HG02884 (cell line): ENCODE results near the gene MROH2A.
"Not testable (repeated sequence)": the region's sequence is repeated elsewhere in the genome, so short reads cannot be mapped to it uniquely, and the experiment has no call there.

Source experiments
- ATAC-seq: cut with Tn5 transposase; IDR thresholded peaks from one replicate; pipeline ENCODE4 v1.9.1; 2021; ENCODE audit warnings: mild to moderate bottlenecking, moderate library complexity; ENCODE audit not compliant: unreplicated experiment

The MROH2A gene

GRCh38 chr2:233853353-233853752 lies 75.2 kb downstream of the MROH2A start:
- ATAC-seq: no peak

- ATAC-seq: no peak
Observed at GRCh38 chr2:233853883-233854240, 75.7 kb downstream of the MROH2A start.

- peak; percentile 99 for ATAC-seq
Observed at GRCh38 chr2:233854241-233854981, 76.3 kb downstream of the MROH2A start, which contains the start of gene HJURP. HJURP (minus strand) TSS chr2:233854535; CDS start chr2:233854500, 35 bp downstream.

GRCh38 chr2:233855345-233855744 lies 77.2 kb downstream of the MROH2A start:
- ATAC-seq: no peak

- ATAC-seq: no peak
Observed at GRCh38 chr2:233856184-233856583, 78.1 kb downstream of the MROH2A start.

- no peak for ATAC-seq
Observed at GRCh38 chr2:233857511-233858141, 79.5 kb downstream of the MROH2A start.

- no peak for ATAC-seq
Observed at GRCh38 chr2:233858331-233858730, 80.2 kb downstream of the MROH2A start.

GRCh38 chr2:233862261-233862768 lies 84.2 kb downstream of the MROH2A start:
- no peak for ATAC-seq

- ATAC-seq: no peak
Observed at GRCh38 chr2:233865838-233866237, 87.7 kb downstream of the MROH2A start.

GRCh38 chr2:233866479-233866878 lies 88.3 kb downstream of the MROH2A start:
- no peak for ATAC-seq

- no peak for ATAC-seq
Observed at GRCh38 chr2:233867993-233868532, 89.9 kb downstream of the MROH2A start, which contains the start of gene MSL3B. MSL3B (minus strand) TSS chr2:233868386.

- no peak for ATAC-seq
Observed at GRCh38 chr2:233871432-233871831, 93.3 kb downstream of the MROH2A start.

GRCh38 chr2:233872125-233872524 lies 94.0 kb downstream of the MROH2A start:
- ATAC-seq: not testable (repeated sequence)

GRCh38 chr2:233882353-233882752 lies 104.2 kb downstream of the MROH2A start:
- no peak for ATAC-seq
